Thyroid gland (tissue), 4 donors: ENCODE results near the gene GPC6. TPM values are rescaled to one million over a fixed set of nuclear protein-coding genes. Genes with fewer than 3 reads are reported as not detected.
"Not testable (repeated sequence)": the region's sequence is repeated elsewhere in the genome, so short reads cannot be mapped to it uniquely, and the experiment has no call there.

Experiments
- DNase-seq, 2 donors: peaks; one replicate each; pipeline ENCODE4 v3.0.0-alpha.2; 2019
- H3K27ac ChIP-seq, 3 donors: fragments of 200-600 bp; sonication (generic); 1 replicate in 2 of 3; 2 replicates in 1 of 3; pipeline ENCODE4 v1.5.1; 2016 to 2019; ENCODE audit warnings: mild to moderate bottlenecking in 1 of 3, moderate library complexity in 1 of 3
- H3K27me3 ChIP-seq: fragments of 200-600 bp; sonication (generic); one replicate; pipeline ENCODE4 v1.5.1; 2019
- H3K36me3 ChIP-seq, 2 donors: fragments of 200-600 bp; sonication (generic); one replicate each; pipeline ENCODE4 v1.5.1; 2016 to 2019
- H3K4me1 ChIP-seq, 2 donors: fragments of 200-600 bp; sonication (generic); one replicate each; pipeline ENCODE4 v1.5.1; 2017 to 2019
- H3K4me3 ChIP-seq, 3 donors: fragments of 200-600 bp; sonication (generic); replicated peaks in 1 of 3; 1 replicate in 2 of 3; 2 replicates in 1 of 3; pipeline ENCODE4 v1.5.1; 2016; ENCODE audit warnings: mild to moderate bottlenecking in 1 of 3
- H3K9me3 ChIP-seq: fragments of 200-600 bp; sonication (generic); one replicate; pipeline ENCODE4 v1.5.1; 2017
- POLR2A ChIP-seq, 2 donors: fragments of 450-650 bp; IDR thresholded peaks; one replicate each; pipeline ENCODE4 v1.6.1; 2017; ENCODE audit warnings: antibody characterized with exemption in 2 of 2, mild to moderate bottlenecking in 2 of 2, moderate library complexity in 1 of 2
- WGBS, 2 donors: methylation state at CpG; one replicate each; pipeline ENCODE4 v1.1.5; 2017; 5-methylcytosine and 5-hydroxymethylcytosine counted together
- intact Hi-C: fragments of 100-400 bp; cut with DNase I; formaldehyde crosslinking; loops from one replicate; pipeline ENCODE4 v1.15.1; 2023
- total RNA-seq, 4 donors: library from RNA; depleted of rRNA; stranded (reverse); fragments of >200 nt; gene quantifications; one replicate each; pipeline ENCODE4 v1.2.3, GENCODE V29; 2016
- TF ChIP-seq, protein P1 (sequence below), 6 experiments: fragments of 200-600 bp in 3 of 6; fragments of 450-650 bp in 3 of 6; sonication (generic) in 3 of 6; IDR thresholded peaks; one replicate each; pipeline ENCODE4 v1.5.1; 2016 to 2019; ENCODE audit warnings: antibody characterized with exemption in 6 of 6, mild to moderate bottlenecking in 2 of 6, inconsistent platforms in 1 of 6, moderate library complexity in 1 of 6

GPC6 gene
- total RNA-seq, 4 donors from 2014 or later = 2.8 to 13.4 (median 7.5) TPM

DNA sequence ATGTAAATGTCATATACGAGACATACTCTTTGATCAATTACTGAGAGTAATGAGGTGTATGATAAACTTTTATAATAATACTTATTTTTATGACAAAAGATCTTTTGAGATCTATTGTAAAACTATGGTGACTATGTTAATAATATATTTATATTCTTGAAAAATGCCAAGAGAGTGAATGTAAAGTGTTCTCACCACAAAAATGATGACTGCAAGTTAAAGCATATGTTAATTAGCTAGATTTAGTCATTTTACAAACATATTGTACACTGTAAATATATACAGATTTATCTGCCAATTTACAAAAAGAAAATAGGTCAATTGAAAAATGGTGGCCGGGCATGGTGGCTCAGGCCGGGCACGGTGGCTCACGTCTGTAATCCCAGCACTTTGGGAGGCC, 81.0 kb downstream of the GPC6 start:
- no peak for TF ChIP-seq POLR2A (IDR thresholded peaks at IDR 0.05)
- TF ChIP-seq, protein P1, sequence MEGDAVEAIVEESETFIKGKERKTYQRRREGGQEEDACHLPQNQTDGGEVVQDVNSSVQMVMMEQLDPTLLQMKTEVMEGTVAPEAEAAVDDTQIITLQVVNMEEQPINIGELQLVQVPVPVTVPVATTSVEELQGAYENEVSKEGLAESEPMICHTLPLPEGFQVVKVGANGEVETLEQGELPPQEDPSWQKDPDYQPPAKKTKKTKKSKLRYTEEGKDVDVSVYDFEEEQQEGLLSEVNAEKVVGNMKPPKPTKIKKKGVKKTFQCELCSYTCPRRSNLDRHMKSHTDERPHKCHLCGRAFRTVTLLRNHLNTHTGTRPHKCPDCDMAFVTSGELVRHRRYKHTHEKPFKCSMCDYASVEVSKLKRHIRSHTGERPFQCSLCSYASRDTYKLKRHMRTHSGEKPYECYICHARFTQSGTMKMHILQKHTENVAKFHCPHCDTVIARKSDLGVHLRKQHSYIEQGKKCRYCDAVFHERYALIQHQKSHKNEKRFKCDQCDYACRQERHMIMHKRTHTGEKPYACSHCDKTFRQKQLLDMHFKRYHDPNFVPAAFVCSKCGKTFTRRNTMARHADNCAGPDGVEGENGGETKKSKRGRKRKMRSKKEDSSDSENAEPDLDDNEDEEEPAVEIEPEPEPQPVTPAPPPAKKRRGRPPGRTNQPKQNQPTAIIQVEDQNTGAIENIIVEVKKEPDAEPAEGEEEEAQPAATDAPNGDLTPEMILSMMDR (IDR thresholded peaks at IDR 0.05) = no peak
- no peaks in the 10 kb centered on the region for H3K27me3 ChIP-seq
- intact Hi-C loops = no loop called here
- no peaks in the 10 kb centered on the region for H3K4me1 ChIP-seq
- H3K36me3 ChIP-seq = no peaks in the 10 kb centered on the region
- no peak overlapping the region for H3K27ac ChIP-seq
- 95 to 96% methylated on average over 5 of the region's 5 CpGs for WGBS, 2 donors
- no peak for DNase-seq
- no peaks in the 10 kb centered on the region for H3K9me3 ChIP-seq
- H3K4me3 ChIP-seq = no peak overlapping the region

DNA sequence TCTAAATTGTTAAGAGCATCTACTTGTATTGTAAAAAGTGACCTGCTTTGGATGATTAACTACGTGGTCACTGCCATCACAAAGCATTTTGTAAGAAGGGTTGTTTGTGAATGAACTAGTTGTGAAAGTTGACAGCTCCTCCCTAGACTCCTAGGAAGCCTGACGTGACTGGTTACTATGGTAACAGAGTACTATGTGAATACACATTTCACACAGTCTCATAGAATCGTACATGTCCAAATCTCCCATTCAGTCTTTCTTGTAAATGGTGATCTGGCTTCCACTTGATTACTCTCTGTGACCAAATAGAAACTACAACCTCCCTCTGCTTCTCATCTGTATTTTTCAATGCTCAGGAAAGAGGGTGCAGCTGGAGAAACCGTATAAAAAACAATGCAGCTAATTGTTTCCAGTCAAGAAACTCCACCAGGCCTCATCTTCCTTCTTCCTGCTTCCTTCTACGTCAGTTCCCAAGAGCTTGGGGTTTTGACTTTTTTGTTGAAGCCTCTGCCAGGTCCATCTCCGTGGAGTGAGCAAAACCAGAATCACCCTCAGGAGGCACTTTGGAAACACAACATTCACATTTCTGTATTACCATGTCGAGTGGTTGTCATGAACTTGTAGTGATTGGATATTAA, 83.4 kb downstream of the GPC6 start:
- Histone ChIP-seq H3K4me1 (no peaks in the 10 kb centered on the region), H3K36me3 (no peaks in the 10 kb centered on the region), H3K27ac (no peak overlapping the region), H3K4me3 (no peak overlapping the region), H3K9me3 (no peaks in the 10 kb centered on the region), H3K27me3 (no peaks in the 10 kb centered on the region)
- no peak for DNase-seq
- intact Hi-C loops = no loop called here
- TF ChIP-seq POLR2A (IDR thresholded peaks at IDR 0.05) = no peak
- TF ChIP-seq, protein P1 (IDR thresholded peaks at IDR 0.05) = no peak
- 45 to 47% methylated on average over 7 of the region's 7 CpGs for WGBS, 2 donors

DNA sequence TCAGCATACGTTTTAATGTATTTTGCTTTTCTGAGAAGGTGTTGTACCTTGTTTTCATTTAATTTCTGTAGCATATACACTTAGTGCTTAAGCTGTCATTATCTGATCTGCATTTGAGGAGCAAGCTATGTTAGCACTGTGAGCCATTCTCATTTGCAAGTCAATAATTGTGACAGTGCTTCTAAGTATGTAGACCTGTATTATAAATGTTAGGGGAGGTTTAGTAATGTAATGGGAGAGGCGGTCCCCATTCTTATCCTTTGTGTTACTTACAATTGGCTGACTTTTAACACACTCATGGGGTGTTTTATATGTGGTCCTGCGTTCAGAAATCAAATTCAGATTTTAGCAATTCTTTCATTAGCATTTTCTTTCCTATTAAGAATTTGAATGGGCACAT, 90.2 kb downstream of the GPC6 start:
- no peaks in the 10 kb centered on the region for H3K27me3 ChIP-seq
- intact Hi-C loops = no loop called here
- H3K4me1 ChIP-seq = no peaks in the 10 kb centered on the region
- no peaks in the 10 kb centered on the region for H3K36me3 ChIP-seq
- DNase-seq = no peak
- no peaks in the 10 kb centered on the region for H3K9me3 ChIP-seq
- H3K27ac ChIP-seq = no peak overlapping the region
- 77 to 80% methylated on average over 3 of the region's 3 CpGs for WGBS, 2 donors
- TF ChIP-seq POLR2A (IDR thresholded peaks at IDR 0.05) = no peak
- TF ChIP-seq, protein P1 (IDR thresholded peaks at IDR 0.05) = no peak
- H3K4me3 ChIP-seq = no peak overlapping the region

DNA sequence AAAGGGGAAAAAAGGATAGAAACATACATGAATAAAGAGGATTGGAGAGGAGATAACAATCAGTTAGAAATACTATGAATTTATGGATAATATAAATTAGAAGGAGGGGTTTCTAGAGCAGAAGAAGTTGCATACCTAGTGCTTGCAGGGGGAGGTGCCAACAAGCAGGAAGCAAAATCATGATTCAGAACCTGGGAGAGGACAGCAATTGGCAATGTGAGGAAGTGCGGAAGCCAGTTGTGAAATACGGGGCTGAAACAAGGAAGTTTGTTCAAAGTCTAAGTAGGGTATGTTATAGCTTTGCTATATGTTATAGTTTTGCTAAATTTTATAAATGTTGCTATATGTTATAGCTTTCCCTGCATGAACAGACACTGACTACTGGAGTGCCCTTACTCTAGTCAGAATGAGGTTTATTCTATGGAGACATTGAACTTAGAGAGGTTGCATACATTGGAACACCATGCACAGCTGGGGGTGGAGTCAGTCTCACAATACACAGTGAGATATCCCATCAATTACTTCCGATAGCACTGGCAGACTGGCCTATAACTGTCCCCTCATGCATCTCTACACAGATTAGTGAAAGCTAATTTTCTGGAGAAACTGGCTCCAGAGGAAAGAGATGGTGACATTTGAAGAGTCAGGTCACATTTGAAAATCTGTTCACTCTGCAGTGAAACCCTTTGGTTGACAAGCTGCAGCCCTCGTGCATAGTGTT, 92.1 kb downstream of the GPC6 start:
- intact Hi-C loops = no loop called here
- no peaks in the 10 kb centered on the region for H3K9me3 ChIP-seq
- 73 to 81% methylated on average over 4 of the region's 4 CpGs for WGBS, 2 donors
- no peak for DNase-seq
- no peaks in the 10 kb centered on the region for H3K4me1 ChIP-seq
- TF ChIP-seq POLR2A (IDR thresholded peaks at IDR 0.05) = no peak
- TF ChIP-seq, protein P1 (IDR thresholded peaks at IDR 0.05) = no peak
- no peaks in the 10 kb centered on the region for H3K27me3 ChIP-seq
- no peak overlapping the region for H3K4me3 ChIP-seq
- H3K36me3 ChIP-seq = no peaks in the 10 kb centered on the region
- no peak overlapping the region for H3K27ac ChIP-seq

DNA sequence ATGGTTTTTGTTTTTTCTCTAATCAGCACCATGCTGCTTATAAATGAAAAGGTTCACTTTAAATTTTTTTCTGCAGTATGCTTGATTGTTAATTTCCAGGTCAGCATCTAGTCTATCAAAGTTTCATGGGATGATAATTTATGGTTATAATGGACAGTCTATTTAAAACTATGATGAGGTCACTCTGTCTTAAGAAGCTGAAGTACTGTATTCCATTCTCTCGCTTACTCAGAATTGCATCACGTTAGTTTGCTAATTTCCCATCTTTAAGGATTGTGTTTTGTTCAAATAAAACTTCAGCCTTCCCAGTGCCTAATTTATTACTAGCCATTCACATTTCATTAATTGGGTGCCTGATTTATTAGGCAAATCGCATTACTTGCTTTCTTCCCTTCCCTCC, 94.3 kb downstream of the GPC6 start:
- Histone ChIP-seq H3K9me3 (no peaks in the 10 kb centered on the region), H3K4me1 (no peaks in the 10 kb centered on the region), H3K36me3 (no peaks in the 10 kb centered on the region), H3K4me3 (no peak overlapping the region), H3K27me3 (no peaks in the 10 kb centered on the region), H3K27ac (no peak overlapping the region)
- intact Hi-C loops = no loop called here
- TF ChIP-seq POLR2A (IDR thresholded peaks at IDR 0.05) = no peak
- TF ChIP-seq, protein P1 (IDR thresholded peaks at IDR 0.05) = no peak
- DNase-seq = no peak
- 85 to 87% methylated on average over 3 of the region's 3 CpGs for WGBS, 2 donors

DNA sequence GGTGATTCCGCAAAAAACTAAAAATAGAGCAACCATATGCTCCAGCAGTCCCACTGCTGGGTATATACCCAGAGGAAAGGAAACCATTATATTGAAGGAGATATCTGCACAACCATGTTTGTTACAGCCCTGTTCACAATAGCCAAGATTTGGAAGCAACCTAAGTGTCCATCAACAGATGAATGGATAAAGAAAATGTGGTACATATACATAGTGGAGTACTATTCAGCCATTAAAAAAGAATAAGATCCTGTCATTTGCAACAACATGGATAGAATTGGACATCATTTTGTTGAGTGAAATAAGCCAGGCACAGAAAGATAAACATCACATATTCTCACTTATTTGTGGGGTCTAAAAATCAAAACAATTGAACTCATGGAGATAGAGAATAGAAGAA, 97.3 kb downstream of the GPC6 start:
- H3K27me3 ChIP-seq, H3K4me1 ChIP-seq, intact Hi-C loops, H3K27ac ChIP-seq, H3K4me3 ChIP-seq, DNase-seq, H3K36me3 ChIP-seq, H3K9me3 ChIP-seq: not testable (repeated sequence)
- 98% methylated on average over 1 of the region's 1 CpG for WGBS, 2 donors
